ENCODE data around the gene KIF2B. TPM values are rescaled to one million over a fixed set of nuclear protein-coding genes. Genes with fewer than 3 reads are reported as not detected.

Gene KIF2B, protein sequence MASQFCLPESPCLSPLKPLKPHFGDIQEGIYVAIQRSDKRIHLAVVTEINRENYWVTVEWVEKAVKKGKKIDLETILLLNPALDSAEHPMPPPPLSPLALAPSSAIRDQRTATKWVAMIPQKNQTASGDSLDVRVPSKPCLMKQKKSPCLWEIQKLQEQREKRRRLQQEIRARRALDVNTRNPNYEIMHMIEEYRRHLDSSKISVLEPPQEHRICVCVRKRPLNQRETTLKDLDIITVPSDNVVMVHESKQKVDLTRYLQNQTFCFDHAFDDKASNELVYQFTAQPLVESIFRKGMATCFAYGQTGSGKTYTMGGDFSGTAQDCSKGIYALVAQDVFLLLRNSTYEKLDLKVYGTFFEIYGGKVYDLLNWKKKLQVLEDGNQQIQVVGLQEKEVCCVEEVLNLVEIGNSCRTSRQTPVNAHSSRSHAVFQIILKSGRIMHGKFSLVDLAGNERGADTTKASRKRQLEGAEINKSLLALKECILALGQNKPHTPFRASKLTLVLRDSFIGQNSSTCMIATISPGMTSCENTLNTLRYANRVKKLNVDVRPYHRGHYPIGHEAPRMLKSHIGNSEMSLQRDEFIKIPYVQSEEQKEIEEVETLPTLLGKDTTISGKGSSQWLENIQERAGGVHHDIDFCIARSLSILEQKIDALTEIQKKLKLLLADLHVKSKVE
- not detected for total RNA-seq
- not detected for polyA plus RNA-seq

DNA sequence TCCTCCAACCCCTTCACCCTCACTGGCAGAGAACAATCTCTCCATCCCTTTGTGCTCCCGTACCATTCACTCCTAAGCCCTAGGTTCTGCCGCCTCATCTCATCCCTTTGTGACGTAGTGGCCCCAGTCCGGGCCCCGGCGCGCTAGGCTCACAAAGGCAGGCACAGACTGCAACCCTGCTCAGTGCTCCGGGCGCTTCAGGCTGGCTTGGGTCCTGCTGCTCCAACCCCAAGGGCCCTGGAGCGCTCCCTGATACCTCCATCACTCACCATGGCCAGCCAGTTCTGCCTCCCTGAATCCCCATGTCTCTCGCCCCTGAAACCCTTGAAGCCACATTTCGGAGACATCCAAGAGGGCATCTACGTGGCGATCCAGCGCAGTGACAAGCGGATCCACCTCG, at the start of gene KIF2B:
Gene KIF2B, plus strand, starts transcription at position 164 of the 400 bp plus-strand sequence. Its CDS starts 107 bp downstream, at position 271.
- no peaks in the 10 kb centered on the region for H3K27me3 Mint-ChIP-seq
- no peak within 1 kb of the TSS for H3K4me3 Mint-ChIP-seq

DNA sequence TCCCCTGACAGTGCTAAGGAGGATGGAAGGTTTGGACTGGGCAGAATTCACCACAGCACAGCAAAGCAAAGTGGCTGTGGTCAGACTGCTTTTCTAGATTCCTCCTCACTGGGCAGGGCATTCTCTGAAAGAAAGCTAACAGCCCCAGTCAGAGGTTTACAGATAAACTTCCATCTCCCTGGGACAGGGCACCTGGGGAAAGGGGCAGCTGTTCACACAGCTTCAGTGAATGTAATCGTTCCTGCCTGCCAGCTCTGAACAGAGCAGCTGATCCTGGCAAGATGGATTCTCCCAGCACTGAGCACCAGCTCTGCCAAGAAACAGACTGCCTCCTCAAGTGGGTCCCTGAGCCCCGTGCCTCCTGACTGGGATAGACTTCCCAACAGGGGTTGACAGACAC, 42.4 kb upstream of the KIF2B start:
- DNase-seq: no peak
- no peaks in the 10 kb centered on the region for H3K4me1 Mint-ChIP-seq
- H3K27me3 ChIP-seq (ENCODE audit: insufficient read depth, low read length, poor library complexity, severe bottlenecking): no peaks in the 10 kb centered on the region
- H3K27ac ChIP-seq (ENCODE audit: low read depth, low read length): no peak overlapping the region
- H3K27me3 Mint-ChIP-seq: no peaks in the 10 kb centered on the region
- H3K36me3 Mint-ChIP-seq: no peaks in the 10 kb centered on the region
- H3K36me3 ChIP-seq (ENCODE audit: insufficient read depth, low read length): no peaks in the 10 kb centered on the region
- H3K9me3 Mint-ChIP-seq: peaks cover 3 to 27% (median 21%) of the 10 kb centered on the region in 5 donors
- ChIA-PET POLR2A (no interaction called here), CTCF (no interaction called here)
- no peaks in the 10 kb centered on the region for H3K4me1 ChIP-seq (ENCODE audit: insufficient read depth, low read length)
- H3K27ac Mint-ChIP-seq: no peak overlapping the region
- H3K4me3 ChIP-seq (ENCODE audit: low read length): no peak overlapping the region
- H3K9me3 ChIP-seq (ENCODE audit: low read length): no peaks in the 10 kb centered on the region
- H3K4me3 Mint-ChIP-seq: no peak overlapping the region

More for the DNA sequence above, at the start of gene KIF2B:
- no peaks in the 10 kb centered on the region for H3K36me3 Mint-ChIP-seq
- peaks cover 0 to 26% (median 12%) of the 10 kb centered on the region in 5 donors for H3K9me3 Mint-ChIP-seq
- no peaks in the 10 kb centered on the region for H3K9me3 ChIP-seq (ENCODE audit: low read length)
- H3K27ac ChIP-seq (ENCODE audit: low read depth, low read length): no peak within 1 kb of the TSS
- no peak within 1 kb of the TSS for H3K27ac Mint-ChIP-seq
- POLR2A ChIA-PET: no interaction called here
- CTCF ChIA-PET: no interaction called here
- no peaks in the 10 kb centered on the region for H3K36me3 ChIP-seq (ENCODE audit: insufficient read depth, low read length)
- H3K4me1 ChIP-seq (ENCODE audit: insufficient read depth, low read length): no peaks in the 10 kb centered on the region
- H3K27me3 ChIP-seq (ENCODE audit: insufficient read depth, low read length, poor library complexity, severe bottlenecking): no peaks in the 10 kb centered on the region
- no peak for DNase-seq
- H3K4me1 Mint-ChIP-seq: no peaks in the 10 kb centered on the region
- no peak within 1 kb of the TSS for H3K4me3 ChIP-seq (ENCODE audit: low read length)

DNA sequence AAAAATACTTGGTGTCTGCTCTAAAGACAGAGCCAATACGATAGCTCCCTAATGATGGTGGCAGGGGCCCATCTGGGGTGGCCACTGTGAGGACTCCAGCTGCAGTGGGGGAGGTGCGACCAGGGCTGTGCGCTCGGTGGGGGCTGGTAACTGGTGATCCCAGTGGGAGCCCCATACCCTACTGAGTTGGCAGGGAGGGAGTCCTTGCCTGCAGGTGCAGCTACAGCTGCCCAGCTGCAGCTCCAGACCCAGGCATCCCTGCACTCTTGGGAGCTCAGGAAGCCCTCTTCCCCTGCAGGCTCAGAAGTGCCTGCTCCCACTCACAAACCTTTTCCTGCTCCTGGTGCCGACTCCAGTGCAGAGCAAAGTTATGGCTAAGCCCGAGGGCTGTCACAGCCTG, 31.2 kb upstream of the KIF2B start:
- Mint-ChIP-seq H3K27ac (no peak overlapping the region), H3K36me3 (no peaks in the 10 kb centered on the region), H3K4me1 (no peaks in the 10 kb centered on the region), H3K4me3 (no peak overlapping the region), H3K9me3 (peaks cover 2 to 18% (median 4%) of the 10 kb centered on the region in 5 donors), H3K27me3 (no peaks in the 10 kb centered on the region)
- no peak overlapping the region for H3K27ac ChIP-seq (ENCODE audit: low read depth, low read length)
- POLR2A ChIA-PET: no interaction called here
- H3K9me3 ChIP-seq (ENCODE audit: low read length): no peaks in the 10 kb centered on the region
- H3K36me3 ChIP-seq (ENCODE audit: insufficient read depth, low read length): no peaks in the 10 kb centered on the region
- H3K4me1 ChIP-seq (ENCODE audit: insufficient read depth, low read length): no peaks in the 10 kb centered on the region
- H3K4me3 ChIP-seq (ENCODE audit: low read length): no peak overlapping the region
- CTCF ChIA-PET: no interaction called here
- no peaks in the 10 kb centered on the region for H3K27me3 ChIP-seq (ENCODE audit: insufficient read depth, low read length, poor library complexity, severe bottlenecking)
- DNase-seq: no peak

GRCh38 chr17:53792451-53792850, 30.3 kb upstream of the KIF2B start:
- Histone ChIP-seq H3K27me3 (ENCODE audit: insufficient read depth, low read length, poor library complexity, severe bottlenecking) (no peaks in the 10 kb centered on the region), H3K4me3 (ENCODE audit: low read length) (no peak overlapping the region), H3K9me3 (ENCODE audit: low read length) (no peaks in the 10 kb centered on the region), H3K27ac (ENCODE audit: low read depth, low read length) (no peak overlapping the region), H3K4me1 (ENCODE audit: insufficient read depth, low read length) (no peaks in the 10 kb centered on the region), H3K36me3 (ENCODE audit: insufficient read depth, low read length) (no peaks in the 10 kb centered on the region)
- no peaks in the 10 kb centered on the region for H3K27me3 Mint-ChIP-seq
- ChIA-PET CTCF (no interaction called here), POLR2A (no interaction called here)
- no peak overlapping the region for H3K4me3 Mint-ChIP-seq
- peaks cover 2 to 13% (median 4%) of the 10 kb centered on the region in 5 donors for H3K9me3 Mint-ChIP-seq
- no peaks in the 10 kb centered on the region for H3K4me1 Mint-ChIP-seq
- H3K27ac Mint-ChIP-seq: no peak overlapping the region
- no peak for DNase-seq
- no peaks in the 10 kb centered on the region for H3K36me3 Mint-ChIP-seq

DNA sequence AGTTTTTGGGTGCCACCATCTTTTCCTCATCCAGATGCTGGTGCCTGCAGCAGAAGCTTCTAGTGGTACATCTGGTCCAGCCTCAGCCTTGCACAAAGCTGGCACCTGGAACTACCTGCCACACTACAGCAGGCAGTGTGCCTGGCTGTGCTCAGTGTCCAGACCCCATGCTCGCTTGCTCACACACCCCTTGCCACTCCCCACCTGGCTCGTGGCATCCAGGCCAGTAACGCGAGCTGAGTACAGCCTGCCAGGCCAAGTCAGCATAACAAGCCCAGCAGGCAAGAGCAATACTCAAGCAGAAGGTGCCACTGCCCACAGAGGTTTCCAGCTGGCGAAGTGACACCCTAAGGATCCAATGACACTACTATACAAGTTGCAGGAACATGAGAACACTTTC, 29.7 kb upstream of the KIF2B start:
- Mint-ChIP-seq H3K27ac (no peak overlapping the region), H3K4me3 (no peak overlapping the region), H3K4me1 (no peaks in the 10 kb centered on the region), H3K27me3 (no peaks in the 10 kb centered on the region), H3K36me3 (no peaks in the 10 kb centered on the region), H3K9me3 (peaks cover 2 to 10% (median 4%) of the 10 kb centered on the region in 5 donors)
- POLR2A ChIA-PET: no interaction called here
- no peaks in the 10 kb centered on the region for H3K4me1 ChIP-seq (ENCODE audit: insufficient read depth, low read length)
- no peaks in the 10 kb centered on the region for H3K9me3 ChIP-seq (ENCODE audit: low read length)
- CTCF ChIA-PET: no interaction called here
- no peak overlapping the region for H3K27ac ChIP-seq (ENCODE audit: low read depth, low read length)
- DNase-seq: no peak
- H3K36me3 ChIP-seq (ENCODE audit: insufficient read depth, low read length): no peaks in the 10 kb centered on the region
- no peaks in the 10 kb centered on the region for H3K27me3 ChIP-seq (ENCODE audit: insufficient read depth, low read length, poor library complexity, severe bottlenecking)
- no peak overlapping the region for H3K4me3 ChIP-seq (ENCODE audit: low read length)

DNA sequence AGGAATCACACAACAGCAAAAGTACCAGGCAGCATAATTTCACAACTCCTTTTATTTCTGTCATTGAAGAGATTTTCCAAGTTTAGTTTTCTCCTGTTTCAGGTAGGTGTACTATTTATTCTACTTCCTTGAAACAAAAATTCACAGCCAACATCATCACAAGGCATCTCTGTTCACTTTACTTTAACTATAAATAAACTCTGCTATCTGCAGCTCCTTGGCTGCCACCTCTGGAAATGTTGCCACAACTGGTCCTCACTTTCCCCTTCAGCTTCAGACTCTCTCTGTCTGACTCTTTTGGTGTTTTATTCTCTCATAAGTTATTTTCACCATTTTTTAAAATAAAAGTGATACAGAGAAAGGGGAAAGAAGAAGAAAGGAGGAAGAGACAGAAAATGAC, 27.9 kb upstream of the KIF2B start:
- no peak overlapping the region for H3K4me3 Mint-ChIP-seq
- peaks cover 2 to 9% (median 6%) of the 10 kb centered on the region in 5 donors for H3K9me3 Mint-ChIP-seq
- no peaks in the 10 kb centered on the region for H3K36me3 Mint-ChIP-seq
- H3K9me3 ChIP-seq (ENCODE audit: low read length): no peaks in the 10 kb centered on the region
- no peak overlapping the region for H3K27ac Mint-ChIP-seq
- no peak overlapping the region for H3K4me3 ChIP-seq (ENCODE audit: low read length)
- no peak overlapping the region for H3K27ac ChIP-seq (ENCODE audit: low read depth, low read length)
- no peaks in the 10 kb centered on the region for H3K27me3 Mint-ChIP-seq
- no peaks in the 10 kb centered on the region for H3K4me1 ChIP-seq (ENCODE audit: insufficient read depth, low read length)
- ChIA-PET CTCF (no interaction called here), POLR2A (no interaction called here)
- no peaks in the 10 kb centered on the region for H3K36me3 ChIP-seq (ENCODE audit: insufficient read depth, low read length)
- DNase-seq: no peak
- H3K27me3 ChIP-seq (ENCODE audit: insufficient read depth, low read length, poor library complexity, severe bottlenecking): no peaks in the 10 kb centered on the region
- no peaks in the 10 kb centered on the region for H3K4me1 Mint-ChIP-seq

DNA sequence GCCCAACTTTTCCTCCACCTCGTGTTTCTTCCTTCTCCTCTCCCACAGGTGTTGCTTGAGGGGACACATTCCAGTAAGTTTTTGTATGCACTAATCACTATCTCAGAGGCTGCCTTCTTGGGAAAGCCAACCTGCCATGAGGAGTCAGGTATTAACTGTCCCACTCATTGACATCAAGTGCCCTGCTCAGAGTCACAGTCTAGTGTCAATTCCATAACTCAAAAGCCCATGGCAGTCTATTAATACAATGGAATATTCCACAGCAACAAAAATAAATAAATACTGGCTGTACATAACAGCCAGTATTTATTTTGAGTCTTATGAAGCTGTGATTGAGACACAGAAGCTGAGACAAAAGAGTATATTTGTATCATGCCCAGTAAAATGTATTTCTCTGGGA, 26.1 kb upstream of the KIF2B start:
- no peaks in the 10 kb centered on the region for H3K36me3 Mint-ChIP-seq
- POLR2A ChIA-PET: no interaction called here

DNA sequence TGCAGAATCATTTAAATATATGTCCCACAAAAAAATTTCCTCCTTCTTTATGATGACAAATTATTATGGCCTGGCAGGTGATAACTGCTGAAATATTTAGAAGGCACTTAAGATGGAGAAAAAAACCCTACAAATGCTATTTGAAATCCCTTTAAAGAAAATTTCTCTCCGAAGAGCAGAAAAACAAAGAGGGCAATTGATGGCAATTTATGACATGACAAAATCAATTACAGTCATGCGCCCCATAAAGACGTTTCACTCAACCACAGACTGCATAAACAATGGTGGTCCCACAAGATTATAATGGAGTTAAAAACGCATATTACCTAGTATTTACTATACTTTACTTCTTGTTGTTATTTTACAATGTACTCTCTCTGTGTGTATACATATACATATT, 25.2 kb upstream of the KIF2B start:
- Histone ChIP-seq H3K27me3 (ENCODE audit: insufficient read depth, low read length, poor library complexity, severe bottlenecking) (no peaks in the 10 kb centered on the region), H3K4me3 (ENCODE audit: low read length) (no peak overlapping the region), H3K9me3 (ENCODE audit: low read length) (no peaks in the 10 kb centered on the region), H3K27ac (ENCODE audit: low read depth, low read length) (no peak overlapping the region), H3K4me1 (ENCODE audit: insufficient read depth, low read length) (no peaks in the 10 kb centered on the region), H3K36me3 (ENCODE audit: insufficient read depth, low read length) (no peaks in the 10 kb centered on the region)
- no peak overlapping the region for H3K27ac Mint-ChIP-seq
- ChIA-PET CTCF (no interaction called here), POLR2A (no interaction called here)
- no peaks in the 10 kb centered on the region for H3K4me1 Mint-ChIP-seq
- peaks cover 2 to 9% (median 5%) of the 10 kb centered on the region in 5 donors for H3K9me3 Mint-ChIP-seq
- H3K4me3 Mint-ChIP-seq: no peak overlapping the region
- no peaks in the 10 kb centered on the region for H3K27me3 Mint-ChIP-seq
- no peaks in the 10 kb centered on the region for H3K36me3 Mint-ChIP-seq
- no peak for DNase-seq

More for the DNA sequence above, 26.1 kb upstream of the KIF2B start:
- Histone ChIP-seq H3K9me3 (ENCODE audit: low read length) (no peaks in the 10 kb centered on the region), H3K36me3 (ENCODE audit: insufficient read depth, low read length) (no peaks in the 10 kb centered on the region), H3K4me3 (ENCODE audit: low read length) (no peak overlapping the region), H3K27me3 (ENCODE audit: insufficient read depth, low read length, poor library complexity, severe bottlenecking) (no peaks in the 10 kb centered on the region), H3K27ac (ENCODE audit: low read depth, low read length) (no peak overlapping the region), H3K4me1 (ENCODE audit: insufficient read depth, low read length) (no peaks in the 10 kb centered on the region)
- no peak for DNase-seq
- Mint-ChIP-seq H3K4me1 (no peaks in the 10 kb centered on the region), H3K4me3 (no peak overlapping the region), H3K27ac (no peak overlapping the region), H3K27me3 (no peaks in the 10 kb centered on the region), H3K9me3 (peaks cover 2 to 9% (median 4%) of the 10 kb centered on the region in 5 donors)
- CTCF ChIA-PET: no interaction called here
